GM12878 (cell line): ENCODE measurements around the gene MYO10. TPM values are rescaled to one million over a fixed set of nuclear protein-coding genes. Genes with fewer than 3 reads are reported as not detected.

Experiments used
- ATAC-seq: fragments of 200-7000 bp; cut with Tn5 transposase; 3 replicates; pipeline ENCODE4 v1.9.1; 2020; ENCODE audit warnings: mild to moderate bottlenecking, moderate library complexity
- BruUV-seq: library from RNA; stranded (reverse); fragments of 400-500 nt; replicated peaks from 2 replicates; lab custom pipeline; 2021; lab: Mats Ljungman, UMichigan
- CTCF ChIA-PET: fragments of 300-600 bp; sonication (Branson Sonifier 250); formaldehyde crosslinking; extraction: SDS; loops from one replicate; lab custom pipeline; 2021; ENCODE audit warnings: inconsistent platforms; lab: Yijun Ruan, JAX
- POLR2A ChIA-PET: fragments of 350-600 bp; formaldehyde crosslinking; extraction: SDS; loops from one replicate; lab custom pipeline; 2021; ENCODE audit warnings: inconsistent platforms; lab: Charles Lee
- RAD21 ChIA-PET: fragments of 300-600 bp; sonication (Branson Sonifier 250); formaldehyde crosslinking; loops from one replicate; lab custom pipeline; 2023; ENCODE audit warnings: antibody characterized with exemption; ENCODE audit not compliant: unreplicated experiment; lab: Charles Lee
- SMC1A ChIA-PET: fragments of 300-600 bp; sonication (Branson Sonifier 250); formaldehyde crosslinking; loops from one replicate; lab custom pipeline; 2023; ENCODE audit not compliant: unreplicated experiment, uncharacterized antibody; lab: Charles Lee
- DNase-seq: peaks from one replicate; pipeline ENCODE4 v3.0.0-alpha.2; 2011; ENCODE audit warnings: low read depth, low spot score
- FAIRE-seq: peaks from 3 replicates; lab custom pipeline; 2011; peaks lifted over from hg19 to GRCh38; lab: Jason Lieb, UNC
- H2AFZ ChIP-seq: 2 replicates; pipeline ENCODE4 v1.6.0; 2011; ENCODE audit warnings: low read depth, low read length, control low read depth; ENCODE audit not compliant: control insufficient read depth
- H3K27ac ChIP-seq: 2 replicates; pipeline ENCODE4 v1.5.1; 2011; ENCODE audit warnings: control low read depth; ENCODE audit not compliant: control insufficient read depth, insufficient read depth
- H3K27me3 ChIP-seq, 2 experiments: replicated peaks in 1 of 2; 2 replicates each; pipeline versions ENCODE4 v1.6.0 to v1.6.1; 2011; ENCODE audit warnings: low read length in 1 of 2; ENCODE audit not compliant: control insufficient read depth in 2 of 2, insufficient read depth in 2 of 2
- H3K36me3 ChIP-seq, 2 experiments: 2 replicates each; pipeline ENCODE4 v1.5.1; 2011; ENCODE audit warnings: low read length in 1 of 2; ENCODE audit not compliant: control insufficient read depth in 2 of 2, insufficient read depth in 2 of 2
- H3K4me1 ChIP-seq: 2 replicates; pipeline ENCODE4 v1.6.1; 2011; ENCODE audit warnings: mild to moderate bottlenecking, low read length, moderate library complexity, mixed read lengths; ENCODE audit not compliant: control insufficient read depth, insufficient read depth
- H3K4me2 ChIP-seq: 2 replicates; pipeline ENCODE4 v1.6.0; 2011; ENCODE audit warnings: control low read depth; ENCODE audit not compliant: control insufficient read depth, insufficient read depth
- H3K4me3 ChIP-seq: fragments of 200-600 bp; sonication (generic); 2 replicates; pipeline ENCODE4 v1.5.1; 2016
- H3K79me2 ChIP-seq: 2 replicates; pipeline ENCODE4 v1.6.0; 2011; ENCODE audit warnings: low read length; ENCODE audit not compliant: control insufficient read depth, insufficient read depth
- H3K9ac ChIP-seq: 2 replicates; pipeline ENCODE4 v1.8.0; 2011; ENCODE audit warnings: low read length, control low read depth, mixed read lengths; ENCODE audit not compliant: control insufficient read depth, insufficient read depth
- H3K9me3 ChIP-seq: replicated peaks from 3 replicates; pipeline ENCODE4 v1.5.1; 2011; ENCODE audit warnings: mild to moderate bottlenecking, low read length; ENCODE audit not compliant: control insufficient read depth, insufficient read depth
- H4K20me1 ChIP-seq: 2 replicates; pipeline ENCODE4 v1.6.0; 2011; ENCODE audit not compliant: control insufficient read depth, insufficient read depth
- ASH2L ChIP-seq: fragments of 300-600, 200-600 bp; sonication (generic); IDR thresholded peaks from 2 replicates; pipeline ENCODE4 v1.6.1; 2017; ENCODE audit warnings: low read depth, mild to moderate bottlenecking, borderline replicate concordance
- KDM1A ChIP-seq: fragments of 200-600 bp; sonication (generic); IDR thresholded peaks from 2 replicates; pipeline ENCODE4 v1.6.1; 2016; ENCODE audit warnings: borderline replicate concordance
- TARDBP ChIP-seq: IDR thresholded peaks from 2 replicates; pipeline ENCODE4 v1.6.1; 2016; ENCODE audit warnings: borderline replicate concordance
- WGBS: methylation state at CpG from one replicate; pipeline ENCODE4 v1.1.6; 2016; ENCODE audit warnings: low lambda C conversion rate; ENCODE audit not compliant: insufficient replicate concordance, insufficient coverage; ENCODE audit errors: missing lambda C conversion rate; 5-methylcytosine and 5-hydroxymethylcytosine counted together
- in situ Hi-C: fragments of 300-500 bp; cut with MboI; formaldehyde crosslinking; loops from 9 replicates; pipeline ENCODE4 v1.14.3; 2018; ENCODE audit warnings: mixed read lengths
- intact Hi-C: fragments of 100-400 bp; cut with micrococcal nuclease; formaldehyde crosslinking; loops from one replicate; pipeline ENCODE4 v1.14.2; 2022; ENCODE audit not compliant: unreplicated experiment
- polyA plus RNA-seq, 11 experiments: library from polyadenylated mRNA; depleted of rRNA in 4 of 11; unstranded in 6 of 11; stranded (reverse) in 5 of 11; fragments of >200 nt; fragmentation: Nextera tagmentation in 4 of 11; fragmentation: Illumina TruSeq in 1 of 11; extraction: Ambion mirVana in 4 of 11; extraction: Trizol in 1 of 11; gene quantifications; 1 replicate in 1 of 11; 2 replicates in 10 of 11; pipeline versions ENCODE4 v1.2.1 to v1.2.3, GENCODE V29; 2011 to 2016; ENCODE audit warnings: inconsistent platforms in 2 of 11, missing spikeins in 2 of 11, low read depth in 1 of 11
- total RNA-seq, 4 experiments: library from RNA; depleted of rRNA in 3 of 4; stranded (reverse); fragments of >200 nt in 3 of 4; fragmentation: Illumina TruSeq in 1 of 4; extraction: Trizol in 1 of 4; gene quantifications; 2 replicates each; pipeline versions ENCODE4 v1.2.1 to v1.2.3, GENCODE V29; 2013 to 2021
- TF ChIP-seq, protein P1 (sequence below): fragments of 450-650 bp; IDR thresholded peaks from 2 replicates; pipeline ENCODE4 v1.6.1; 2017; ENCODE audit warnings: mild to moderate bottlenecking, moderate library complexity

Gene MYO10
- total and polyA plus RNA-seq, 10 of the 15 experiments (the other 5 are each of a cell fraction or from before 2014, with no cell fraction given), result 0.02 to 0.77 (median 0.17) TPM

DNA sequence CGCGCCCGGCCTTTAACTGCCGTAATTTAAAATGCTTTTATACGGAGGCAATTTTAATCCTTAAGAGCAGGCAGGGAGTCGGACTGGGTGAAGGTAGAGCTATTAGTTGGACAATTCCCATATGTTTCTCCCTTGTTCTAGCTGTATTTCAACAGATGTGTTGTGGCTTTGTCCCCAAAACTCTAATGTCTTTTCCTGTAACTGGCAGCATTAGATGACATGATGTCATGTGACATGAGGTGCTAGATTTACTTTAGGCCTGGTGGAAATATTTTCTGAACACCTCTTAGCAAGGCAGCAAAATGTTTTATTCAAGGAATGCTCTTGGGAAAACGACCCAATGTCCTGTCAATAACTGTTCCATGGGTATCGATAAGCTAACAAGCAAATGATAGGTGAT is 8.5 kb downstream of the MYO10 start:
- Histone ChIP-seq H2AFZ (no peak overlapping the region), H3K9me3 (no peaks in the 10 kb centered on the region), H3K36me3 (no peaks in the 10 kb centered on the region), H3K4me2 (no peak overlapping the region), H3K9ac (no peak overlapping the region), H3K27me3 (no peaks in the 10 kb centered on the region), H4K20me1 (no peaks in the 10 kb centered on the region), H3K27ac (no peak overlapping the region), H3K4me3 (no peak overlapping the region), H3K79me2 (no peaks in the 10 kb centered on the region)
- DNase-seq, result no peak
- intact Hi-C loops (no loop called here), in situ Hi-C loops (no loop called here)
- 57% methylated on average over 8 of the region's 8 CpGs for WGBS
- CTCF ChIA-PET, result no interaction called here
- no peak for FAIRE-seq
- no TSS peak for BruUV-seq
- SMC1A ChIA-PET, result no interaction called here
- POLR2A ChIA-PET, result no interaction called here
- RAD21 ChIA-PET, result no interaction called here
- ATAC-seq, result no peak
- TF ChIP-seq, protein P1, sequence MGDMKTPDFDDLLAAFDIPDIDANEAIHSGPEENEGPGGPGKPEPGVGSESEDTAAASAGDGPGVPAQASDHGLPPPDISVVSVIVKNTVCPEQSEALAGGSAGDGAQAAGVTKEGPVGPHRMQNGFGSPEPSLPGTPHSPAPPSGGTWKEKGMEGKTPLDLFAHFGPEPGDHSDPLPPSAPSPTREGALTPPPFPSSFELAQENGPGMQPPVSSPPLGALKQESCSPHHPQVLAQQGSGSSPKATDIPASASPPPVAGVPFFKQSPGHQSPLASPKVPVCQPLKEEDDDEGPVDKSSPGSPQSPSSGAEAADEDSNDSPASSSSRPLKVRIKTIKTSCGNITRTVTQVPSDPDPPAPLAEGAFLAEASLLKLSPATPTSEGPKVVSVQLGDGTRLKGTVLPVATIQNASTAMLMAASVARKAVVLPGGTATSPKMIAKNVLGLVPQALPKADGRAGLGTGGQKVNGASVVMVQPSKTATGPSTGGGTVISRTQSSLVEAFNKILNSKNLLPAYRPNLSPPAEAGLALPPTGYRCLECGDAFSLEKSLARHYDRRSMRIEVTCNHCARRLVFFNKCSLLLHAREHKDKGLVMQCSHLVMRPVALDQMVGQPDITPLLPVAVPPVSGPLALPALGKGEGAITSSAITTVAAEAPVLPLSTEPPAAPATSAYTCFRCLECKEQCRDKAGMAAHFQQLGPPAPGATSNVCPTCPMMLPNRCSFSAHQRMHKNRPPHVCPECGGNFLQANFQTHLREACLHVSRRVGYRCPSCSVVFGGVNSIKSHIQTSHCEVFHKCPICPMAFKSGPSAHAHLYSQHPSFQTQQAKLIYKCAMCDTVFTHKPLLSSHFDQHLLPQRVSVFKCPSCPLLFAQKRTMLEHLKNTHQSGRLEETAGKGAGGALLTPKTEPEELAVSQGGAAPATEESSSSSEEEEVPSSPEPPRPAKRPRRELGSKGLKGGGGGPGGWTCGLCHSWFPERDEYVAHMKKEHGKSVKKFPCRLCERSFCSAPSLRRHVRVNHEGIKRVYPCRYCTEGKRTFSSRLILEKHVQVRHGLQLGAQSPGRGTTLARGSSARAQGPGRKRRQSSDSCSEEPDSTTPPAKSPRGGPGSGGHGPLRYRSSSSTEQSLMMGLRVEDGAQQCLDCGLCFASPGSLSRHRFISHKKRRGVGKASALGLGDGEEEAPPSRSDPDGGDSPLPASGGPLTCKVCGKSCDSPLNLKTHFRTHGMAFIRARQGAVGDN, result no peak
- no peak for TF ChIP-seq KDM1A
- TF ChIP-seq TARDBP, result no peak
- TF ChIP-seq ASH2L, result no peak
- TF ChIP-seq, all 136 proteins: peak for 0
- H3K4me1 ChIP-seq, result no peaks in the 10 kb centered on the region
